Natural killer cell (primary cell): ENCODE results near the gene MYO1D. TPM values are rescaled to one million over a fixed set of nuclear protein-coding genes. Genes with fewer than 3 reads are reported as not detected.

ENCODE experiments used
- ATAC-seq, 3 donors: fragments of 150-1000 bp in 2 of 3; fragments of 200-7000 bp in 1 of 3; cut with Tn5 transposase; 1 replicate in 1 of 3; 2 replicates in 2 of 3; pipeline ENCODE4 v1.10.0; 2021; ENCODE audit warnings: mild to moderate bottlenecking in 2 of 3, moderate library complexity in 2 of 3
- DNase-seq, 2 donors: peaks; one replicate each; pipeline versions ENCODE4 v3.0.0 to v3.0.0-alpha.2; 2013 to 2021; ENCODE audit warnings: mixed read lengths in 1 of 2
- H3K27ac ChIP-seq: one replicate; pipeline ENCODE4 v1.5.1; 2013; ENCODE audit warnings: mild to moderate bottlenecking, low read length
- H3K27me3 ChIP-seq: one replicate; pipeline ENCODE4 v1.6.1; 2013; ENCODE audit warnings: low read length; ENCODE audit not compliant: control insufficient read depth, insufficient read depth
- H3K36me3 ChIP-seq: one replicate; pipeline ENCODE4 v1.6.1; 2013; ENCODE audit warnings: low read length; ENCODE audit not compliant: control insufficient read depth, insufficient read depth
- H3K4me1 ChIP-seq: one replicate; pipeline ENCODE4 v1.6.1; 2013; ENCODE audit warnings: low read length; ENCODE audit not compliant: control insufficient read depth, insufficient read depth
- H3K4me3 ChIP-seq: one replicate; pipeline ENCODE4 v1.5.1; 2013; ENCODE audit warnings: low read length
- H3K9me3 ChIP-seq: one replicate; pipeline ENCODE4 v1.6.1; 2013; ENCODE audit warnings: low read length; ENCODE audit not compliant: control insufficient read depth, insufficient read depth
- H3K27ac Mint-ChIP-seq, 2 donors: one replicate each; pipeline ENCODE4 v1.8.0; 2022; ENCODE audit warnings: mild to moderate bottlenecking in 2 of 2, mixed read lengths in 2 of 2, moderate library complexity in 1 of 2
- H3K27me3 Mint-ChIP-seq, 2 donors: one replicate each; pipeline ENCODE4 v1.8.0; 2022; ENCODE audit warnings: low read depth in 2 of 2, mixed read lengths in 2 of 2
- H3K36me3 Mint-ChIP-seq: one replicate; pipeline ENCODE4 v1.8.0; 2022; ENCODE audit warnings: mixed read lengths
- H3K4me1 Mint-ChIP-seq, 2 donors: one replicate each; pipeline ENCODE4 v1.8.0; 2022; ENCODE audit warnings: mixed read lengths in 2 of 2
- H3K4me3 Mint-ChIP-seq: one replicate; pipeline ENCODE4 v1.8.0; 2022; ENCODE audit warnings: mild to moderate bottlenecking, moderate library complexity, mixed read lengths
- H3K9me3 Mint-ChIP-seq, 2 donors: one replicate each; pipeline ENCODE4 v1.8.0; 2022; ENCODE audit warnings: mixed read lengths in 2 of 2
- CTCF ChIP-seq: fragments of 200-600 bp; IDR thresholded peaks from one replicate; pipeline ENCODE4 v1.8.0; 2022; ENCODE audit warnings: antibody characterized with exemption
- WGBS: methylation state at CpG from one replicate; pipeline ENCODE4 v1.1.7; 2013; ENCODE audit warnings: missing lambda C conversion rate; ENCODE audit not compliant: insufficient coverage; 5-methylcytosine and 5-hydroxymethylcytosine counted together
- intact Hi-C: fragments of 100-400 bp; cut with micrococcal nuclease; formaldehyde crosslinking; loops from one replicate; pipeline ENCODE4 v1.14.2; 2022
- total RNA-seq, 4 donors: library from RNA; stranded (reverse); fragments of 120-200 nt in 1 of 4; gene quantifications; one replicate each; pipeline versions ENCODE4 v1.2.3 to v1.2.4, GENCODE V29; 2013 to 2022

MYO1D gene
- total RNA-seq, 3 donors from 2014 or later (not counting 1 experiment from before 2014, with no cell fraction given) = 6.8 to 20.2 (median 10.5) TPM

GRCh38 chr17:32803544-32803943 lies 73.4 kb downstream of the MYO1D start:
- Histone ChIP-seq H3K4me3 (no peak overlapping the region), H3K27me3 (no peaks in the 10 kb centered on the region), H3K36me3 (no peaks in the 10 kb centered on the region), H3K27ac (no peak overlapping the region), H3K4me1 (no peaks in the 10 kb centered on the region), H3K9me3 (no peaks in the 10 kb centered on the region)
- Mint-ChIP-seq H3K9me3 (no peaks in the 10 kb centered on the region), H3K4me3 (no peak overlapping the region), H3K36me3 (no peaks in the 10 kb centered on the region), H3K27ac (no peak overlapping the region), H3K27me3 (peaks cover 5 to 12% of the 10 kb centered on the region in 2 donors), H3K4me1 (peaks cover 16 to 24% of the 10 kb centered on the region in 2 donors)
- intact Hi-C loops = no loop called here
- ATAC-seq (no peak), DNase-seq (no peak)
- WGBS = 86% methylated on average over 1 of the region's 2 CpGs
- no peak for TF ChIP-seq CTCF

- Histone ChIP-seq H3K4me3 (no peak overlapping the region), H3K36me3 (no peaks in the 10 kb centered on the region), H3K27ac (no peak overlapping the region), H3K4me1 (no peaks in the 10 kb centered on the region), H3K27me3 (no peaks in the 10 kb centered on the region), H3K9me3 (no peaks in the 10 kb centered on the region)
- Mint-ChIP-seq H3K27ac (no peak overlapping the region), H3K27me3 (peaks cover 5 to 17% of the 10 kb centered on the region in 2 donors), H3K36me3 (no peaks in the 10 kb centered on the region), H3K9me3 (no peaks in the 10 kb centered on the region), H3K4me1 (peaks cover 16 to 17% of the 10 kb centered on the region in 2 donors), H3K4me3 (no peak overlapping the region)
- no peak for ATAC-seq
- no peak for TF ChIP-seq CTCF
- no peak for DNase-seq
- intact Hi-C loops = no loop called here
These were observed 74.6 kb downstream of the MYO1D start for GRCh38 chr17:32802306-32802705.

GRCh38 chr17:32801641-32802040 lies 75.3 kb downstream of the MYO1D start:
- Mint-ChIP-seq H3K4me3 (no peak overlapping the region), H3K27ac (no peak overlapping the region), H3K9me3 (no peaks in the 10 kb centered on the region), H3K36me3 (no peaks in the 10 kb centered on the region), H3K27me3 (peaks cover 5 to 17% of the 10 kb centered on the region in 2 donors), H3K4me1 (peaks cover 16 to 17% of the 10 kb centered on the region in 2 donors)
- no peaks in the 10 kb centered on the region for H3K9me3 ChIP-seq
- no peaks in the 10 kb centered on the region for H3K36me3 ChIP-seq
- no peak for TF ChIP-seq CTCF
- no peaks in the 10 kb centered on the region for H3K27me3 ChIP-seq
- intact Hi-C loops = no loop called here
- no peaks in the 10 kb centered on the region for H3K4me1 ChIP-seq
- WGBS = 91% methylated on average over 1 of the region's 2 CpGs
- H3K4me3 ChIP-seq = no peak overlapping the region
- no peak overlapping the region for H3K27ac ChIP-seq
- no peak for ATAC-seq
- DNase-seq = no peak

- Histone ChIP-seq H3K36me3 (no peaks in the 10 kb centered on the region), H3K4me1 (no peaks in the 10 kb centered on the region), H3K27me3 (no peaks in the 10 kb centered on the region), H3K4me3 (no peak overlapping the region), H3K27ac (no peak overlapping the region), H3K9me3 (no peaks in the 10 kb centered on the region)
- no peaks in the 10 kb centered on the region for H3K36me3 Mint-ChIP-seq
- no peak overlapping the region for H3K27ac Mint-ChIP-seq
- H3K9me3 Mint-ChIP-seq = no peaks in the 10 kb centered on the region
- WGBS = 93% methylated on average over 4 of the region's 4 CpGs
- H3K27me3 Mint-ChIP-seq = peaks cover 5 to 17% of the 10 kb centered on the region in 2 donors
- no peak for DNase-seq
- H3K4me3 Mint-ChIP-seq = no peak overlapping the region
- intact Hi-C loops = no loop called here
- ATAC-seq = no peak
- H3K4me1 Mint-ChIP-seq = peaks cover 16 to 17% of the 10 kb centered on the region in 2 donors
- TF ChIP-seq CTCF = no peak
These were observed 75.7 kb downstream of the MYO1D start for GRCh38 chr17:32801193-32801592.
